Effector CD8-positive, alpha-beta T cell (primary cell): ENCODE data around the gene UBE2L6.
A peak's percentile ranks its signal among the peaks of the same experiment; 100 is the strongest.
"Not testable (repeated sequence)": the region's sequence is repeated elsewhere in the genome, so short reads cannot be mapped to it uniquely, and the experiment has no call there.

Source experiments
- DNase-seq: peaks from one replicate; lab custom pipeline; 2025; lab: John Stamatoyannopoulos, UW

Gene UBE2L6

DNA sequence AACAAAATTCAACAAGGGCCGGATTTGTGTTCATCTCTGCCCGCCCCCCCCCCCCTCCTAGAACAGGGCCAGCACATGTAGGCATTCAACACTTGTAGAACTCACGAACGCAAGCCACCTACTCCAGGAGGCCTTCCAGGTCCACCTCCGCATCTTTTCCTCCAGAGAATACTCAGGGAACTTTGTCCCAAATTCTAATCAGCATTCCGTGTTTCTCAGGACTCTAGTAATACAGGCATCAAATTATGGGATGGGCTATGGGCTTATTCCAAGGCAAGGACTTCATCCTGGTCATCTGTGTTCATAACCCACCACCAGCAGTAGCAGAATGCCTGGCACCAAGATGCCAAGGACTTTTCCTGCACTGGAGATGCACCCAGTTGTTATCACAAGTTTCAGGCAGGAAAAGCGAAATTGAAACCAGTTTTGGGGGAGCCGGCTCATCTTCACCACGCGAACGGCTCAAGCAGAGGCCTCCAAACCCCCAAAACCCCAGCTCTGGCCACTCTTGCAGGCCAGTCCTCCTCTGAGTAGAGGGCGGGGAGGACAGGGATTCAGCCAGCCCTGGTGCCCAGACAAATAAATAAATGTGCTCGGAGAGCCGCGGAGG is 462 bp downstream of the UBE2L6 start:
- peak; percentile 21 for DNase-seq

DNA sequence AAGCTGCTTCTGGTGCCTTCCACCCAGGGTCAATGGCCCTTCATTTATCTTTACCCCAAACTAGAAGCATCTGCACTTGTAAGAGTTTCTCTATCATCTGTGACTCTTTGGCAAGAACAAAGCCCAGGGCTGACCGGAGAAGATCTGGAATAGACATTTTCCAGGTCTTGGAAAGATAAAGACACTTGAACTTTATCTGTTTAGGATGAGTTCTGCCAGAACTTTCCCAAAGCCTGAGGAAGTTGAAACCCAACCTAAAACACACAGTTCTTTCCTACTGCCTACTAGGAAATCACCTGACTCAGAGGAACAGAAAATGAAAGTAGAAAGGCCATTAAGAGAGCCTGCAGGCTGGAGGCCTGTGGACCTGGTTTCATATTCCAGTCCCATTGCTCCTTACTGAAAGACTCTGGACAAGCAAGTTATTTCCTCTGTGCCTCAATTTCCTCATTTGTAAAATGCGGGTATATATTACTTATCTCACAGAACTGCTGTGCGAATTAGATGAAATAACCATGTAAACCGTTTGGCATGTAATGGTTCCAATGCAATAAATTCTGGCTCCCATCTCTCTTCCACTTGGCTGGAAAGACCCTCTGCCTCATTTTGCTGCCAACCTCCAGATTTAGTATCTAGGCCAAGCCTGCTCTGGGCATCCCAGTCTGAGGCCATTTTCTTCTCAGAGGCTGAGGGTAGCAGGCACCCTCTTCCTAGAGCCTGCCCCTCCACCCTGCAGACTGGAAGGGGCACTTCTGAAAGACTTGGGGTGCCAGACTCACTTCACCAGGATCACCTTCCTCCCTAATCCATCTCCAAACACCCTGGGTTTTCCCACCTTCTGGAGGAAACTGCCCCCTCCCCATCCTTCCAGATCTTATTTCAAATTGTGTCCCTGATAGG is 1.2 kb downstream of the UBE2L6 start:
- DNase-seq, result peak; percentile 1

DNA sequence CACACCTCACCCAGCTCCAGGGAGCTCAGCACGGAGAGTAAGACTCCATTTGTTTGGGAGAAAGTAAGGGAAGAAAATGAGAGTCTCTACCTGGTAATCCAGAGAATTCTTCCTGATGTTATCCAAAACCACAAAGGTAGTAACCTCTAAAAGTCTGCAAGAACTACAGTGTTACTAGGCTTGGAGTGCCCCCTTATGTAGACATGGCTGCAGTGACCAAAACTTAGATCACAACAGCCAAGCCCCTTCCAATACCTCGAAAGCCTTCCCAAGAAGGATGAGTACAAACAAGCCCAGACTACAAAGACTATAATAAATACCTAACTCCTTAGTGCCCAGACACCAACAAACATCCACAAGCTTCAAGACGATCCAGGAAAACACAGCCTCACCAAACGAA is 4.9 kb downstream of the UBE2L6 start:
- no peak for DNase-seq

DNA sequence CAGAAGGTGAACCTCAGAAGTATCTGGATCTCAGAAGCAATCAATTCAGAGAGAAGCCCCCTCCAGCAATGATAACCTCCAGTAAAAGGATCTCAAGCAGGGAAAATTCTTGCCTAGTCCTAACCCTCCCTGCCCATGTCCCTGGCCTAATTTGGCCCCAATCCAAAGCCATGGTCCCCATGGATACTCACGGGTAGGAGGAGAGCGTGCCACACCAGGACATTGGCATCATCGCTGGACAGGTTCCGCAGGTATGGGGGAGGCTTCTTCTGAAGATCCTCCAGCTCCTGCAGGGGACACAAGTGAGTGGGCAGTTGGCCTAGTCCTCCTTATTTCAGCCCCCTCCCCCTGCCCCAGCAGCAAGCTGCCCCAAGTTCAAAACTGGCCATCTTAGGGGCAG is 7.3 kb downstream of the UBE2L6 start:
- DNase-seq, result no peak

DNA sequence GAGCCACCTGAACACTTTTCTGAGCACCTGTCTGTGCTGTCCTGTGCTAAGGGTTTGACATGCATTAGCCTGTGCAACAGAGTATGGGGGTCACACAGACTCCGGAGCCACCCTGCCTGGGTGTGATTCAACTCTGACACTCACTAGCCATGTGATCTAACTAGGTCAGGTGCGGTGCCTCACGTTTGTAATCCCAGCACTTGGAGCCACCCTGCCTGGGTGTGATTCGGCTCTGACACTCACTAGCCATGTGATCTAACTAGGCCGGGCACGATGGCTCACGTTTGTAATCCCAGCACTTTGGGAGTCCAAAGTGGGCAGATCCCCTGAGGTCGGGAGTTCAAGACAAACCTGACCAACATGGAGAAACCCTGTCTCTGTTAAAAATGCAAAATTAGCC is 11.4 kb downstream of the UBE2L6 start:
- DNase-seq, result no peak

DNA sequence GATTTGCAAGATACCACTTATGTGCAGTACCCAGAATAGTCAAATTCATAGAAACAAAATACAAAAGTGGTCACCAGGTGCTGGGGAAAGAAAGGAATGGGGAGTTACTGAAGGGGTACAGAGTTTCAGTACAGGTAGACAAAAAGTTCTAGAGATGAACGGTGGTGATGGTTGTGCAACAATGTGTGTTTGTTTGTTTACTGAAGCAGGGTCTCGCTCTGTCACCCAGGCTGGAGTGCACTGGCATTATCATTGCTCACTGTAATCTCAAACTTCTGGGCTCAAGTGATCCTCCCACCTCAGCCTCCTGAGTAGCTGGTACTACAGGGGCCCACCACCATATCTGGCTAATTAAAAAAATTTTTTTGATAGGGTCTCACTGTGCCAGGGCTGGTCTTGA is 12.1 kb downstream of the UBE2L6 start:
- DNase-seq, result no peak

DNA sequence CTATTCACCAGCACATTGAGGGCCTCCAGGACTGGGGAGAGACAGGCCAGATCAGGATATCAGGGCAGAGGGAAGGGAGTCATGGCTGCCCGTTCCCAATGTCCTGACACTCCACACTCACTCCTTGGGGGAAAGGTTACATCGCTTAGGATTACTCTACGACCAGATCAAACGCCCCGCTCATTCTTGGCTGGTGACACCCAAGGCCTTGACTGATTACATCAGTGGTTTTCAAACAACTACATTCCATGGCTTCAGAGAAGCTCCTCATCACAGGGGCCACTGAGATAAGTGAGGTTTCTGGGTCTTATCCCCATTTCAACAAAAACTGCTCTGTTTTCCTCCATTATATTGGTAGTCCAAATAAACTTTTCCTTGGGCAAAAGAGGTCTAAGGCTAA is 15.0 kb downstream of the UBE2L6 start:
- no peak for DNase-seq

DNA sequence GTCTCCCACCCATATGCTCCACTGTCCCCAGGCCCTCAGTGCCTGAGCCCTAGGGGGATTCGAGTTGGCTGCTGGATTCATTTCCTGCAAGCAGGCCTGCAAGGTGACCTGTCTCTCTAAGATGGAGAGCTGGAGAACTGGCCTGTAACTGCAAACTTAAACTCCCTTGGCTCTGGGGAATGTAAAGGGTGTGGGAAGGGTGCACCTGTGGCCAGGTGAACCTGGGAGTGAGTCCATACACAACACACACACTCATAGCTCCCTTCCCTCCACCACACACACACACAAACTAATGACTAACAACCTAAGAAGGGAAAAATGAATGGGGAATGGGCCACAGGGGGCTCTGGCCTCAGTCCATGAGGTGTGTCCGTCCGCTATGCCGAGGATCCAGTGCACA is 15.5 kb downstream of the UBE2L6 start:
- DNase-seq, result no peak

DNA sequence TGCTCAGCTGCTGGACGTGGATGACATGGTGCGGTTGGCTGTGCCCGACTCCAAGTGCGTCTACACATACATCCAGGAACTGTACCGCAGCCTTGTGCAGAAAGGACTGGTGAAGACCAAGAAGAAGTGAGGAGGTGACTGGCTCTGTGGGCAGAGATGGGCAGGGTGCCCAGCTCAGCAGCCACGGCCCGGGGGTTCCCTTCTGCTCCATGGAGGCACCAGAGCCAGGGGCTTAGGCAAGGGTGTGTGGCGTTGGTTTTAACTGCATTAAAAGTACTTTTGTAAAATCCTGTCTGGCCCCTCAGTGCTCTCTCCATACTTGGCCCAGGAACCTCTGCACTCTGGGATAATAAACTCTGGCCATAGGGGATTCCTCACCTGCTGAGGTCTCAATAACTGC is 17.5 kb downstream of the UBE2L6 start:
- DNase-seq, result no peak

DNA sequence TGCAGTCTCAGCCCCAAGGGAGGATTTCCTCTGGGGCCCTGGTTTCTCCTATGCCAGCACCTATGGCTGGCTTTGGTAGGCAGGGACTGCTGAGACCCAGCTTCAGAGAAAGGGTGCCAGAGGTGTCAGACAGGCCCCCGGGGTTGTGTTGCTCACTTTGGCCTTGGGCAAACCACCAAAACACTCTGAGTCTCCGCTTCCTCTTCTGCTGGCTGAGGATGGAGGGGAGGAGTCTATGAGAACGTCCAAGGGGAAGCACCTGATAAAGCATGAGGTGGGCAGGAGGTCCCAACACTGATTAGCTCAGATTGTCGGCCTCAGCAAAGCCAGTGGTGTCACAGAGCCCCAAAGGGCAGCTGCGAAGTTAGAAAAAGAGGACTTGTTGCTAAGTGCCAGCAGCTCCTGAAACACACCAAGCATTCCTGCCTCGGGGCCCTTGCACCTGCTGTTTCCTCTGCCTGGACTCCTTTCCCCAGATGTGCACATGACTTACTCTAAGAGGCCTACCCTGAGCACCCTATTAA is 19.6 kb downstream of the UBE2L6 start:
- no peak for DNase-seq

DNA sequence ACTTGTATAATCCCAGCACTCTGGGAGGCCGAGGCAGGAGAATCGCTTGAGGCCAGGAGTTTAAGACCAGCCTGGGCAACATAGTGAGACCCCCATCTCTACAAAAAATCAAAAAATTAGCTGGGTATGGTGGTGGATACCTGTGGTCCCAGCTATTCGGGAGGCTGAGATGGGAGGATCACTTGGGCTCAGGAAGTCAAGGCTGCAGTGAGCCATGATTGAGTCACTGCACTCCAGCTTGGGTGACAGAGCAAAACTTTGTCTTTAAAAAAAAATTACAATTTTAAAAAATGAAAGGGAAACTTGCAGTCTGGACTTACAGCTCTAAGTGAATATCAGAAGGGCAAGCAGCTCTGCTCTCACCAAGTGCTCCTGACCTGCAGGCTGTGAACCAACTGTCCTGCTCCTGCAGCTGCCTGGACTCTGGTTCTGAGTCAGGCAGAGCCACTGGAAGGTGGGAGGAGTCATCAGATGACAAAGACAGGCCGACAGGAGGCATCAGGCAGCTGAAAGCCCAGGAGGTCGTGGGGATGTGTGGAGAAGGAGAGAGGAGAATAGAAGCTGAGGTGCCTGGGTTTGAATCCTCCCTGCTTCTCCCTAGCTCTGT is 20.5 kb downstream of the UBE2L6 start:
- no peak for DNase-seq

DNA sequence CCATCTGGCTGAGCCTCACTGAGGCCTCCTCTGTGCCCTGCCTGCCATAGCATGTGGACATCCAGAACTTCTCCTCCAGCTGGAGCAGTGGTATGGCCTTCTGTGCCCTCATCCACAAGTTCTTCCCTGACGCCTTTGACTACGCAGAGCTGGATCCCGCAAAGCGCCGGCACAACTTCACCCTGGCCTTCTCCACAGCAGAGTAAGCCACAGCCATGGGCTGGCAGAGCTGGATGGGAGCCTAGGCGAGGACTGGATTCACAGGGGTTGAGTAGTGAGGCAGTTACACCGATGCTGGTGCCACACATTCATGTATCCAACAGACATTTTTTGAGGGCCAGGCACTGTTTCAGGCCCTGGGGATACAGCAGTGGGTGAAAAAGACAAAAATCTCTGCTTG is 21.0 kb downstream of the UBE2L6 start:
- DNase-seq, result no peak

DNA sequence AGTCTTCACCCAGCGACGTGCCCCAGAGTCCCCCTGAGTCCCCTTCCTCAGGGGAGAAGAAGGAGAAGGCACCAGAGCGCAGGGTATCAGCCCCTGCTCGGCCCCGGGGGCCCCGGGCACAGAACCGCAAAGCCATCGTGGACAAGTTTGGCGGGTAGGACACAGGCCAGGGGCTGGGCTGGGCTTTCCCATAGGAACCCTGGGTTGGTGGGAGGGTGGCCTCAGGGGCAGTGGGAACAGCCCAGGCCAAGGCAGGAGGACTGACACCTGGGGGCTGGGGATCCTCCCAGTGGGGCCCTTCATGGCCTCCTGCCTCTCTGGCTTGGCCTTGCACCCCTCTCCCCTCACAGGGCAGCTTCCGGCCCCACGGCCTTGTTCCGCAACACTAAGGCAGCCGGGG is 21.6 kb downstream of the UBE2L6 start:
- DNase-seq, result no peak

DNA sequence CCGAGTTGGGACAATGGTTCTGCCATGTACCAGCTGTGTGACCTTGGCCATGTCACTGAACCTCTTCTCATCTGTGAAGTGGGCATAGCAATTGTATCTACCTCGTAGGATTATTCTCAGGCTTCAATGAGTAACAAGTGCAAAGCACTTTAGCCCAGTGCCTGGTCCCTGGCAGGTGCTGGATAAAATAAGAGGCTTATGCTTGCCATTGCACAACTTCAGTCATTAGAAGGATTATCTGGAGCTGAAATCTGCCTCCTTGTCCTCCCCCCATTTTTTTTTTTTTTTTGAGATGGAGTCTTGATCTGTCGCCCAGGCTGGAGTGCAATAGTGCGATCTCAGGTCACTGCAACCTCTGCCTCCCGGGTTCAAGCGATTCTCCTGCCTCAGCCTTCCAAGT is 22.9 kb downstream of the UBE2L6 start:
- DNase-seq, result no peak

DNA sequence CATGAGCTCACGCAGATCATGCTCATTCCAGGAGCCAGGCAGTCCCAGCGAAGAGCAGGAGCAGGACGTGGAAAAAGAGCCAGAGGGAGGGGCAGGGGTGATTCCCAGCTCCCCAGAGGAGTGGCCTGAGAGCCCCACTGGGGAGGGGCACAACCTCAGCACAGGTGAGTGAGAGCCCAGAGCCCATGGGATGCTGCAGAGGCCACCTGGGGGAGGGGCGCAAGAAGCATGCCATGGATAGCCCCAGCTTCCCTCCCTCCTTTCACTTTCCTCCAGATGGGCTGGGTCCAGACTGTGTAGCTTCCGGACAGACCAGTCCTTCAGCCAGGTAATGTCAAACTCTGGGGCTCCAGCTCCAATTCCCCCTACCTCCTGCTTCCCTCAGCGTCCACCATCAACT is 23.9 kb downstream of the UBE2L6 start:
- DNase-seq, result no peak

DNA sequence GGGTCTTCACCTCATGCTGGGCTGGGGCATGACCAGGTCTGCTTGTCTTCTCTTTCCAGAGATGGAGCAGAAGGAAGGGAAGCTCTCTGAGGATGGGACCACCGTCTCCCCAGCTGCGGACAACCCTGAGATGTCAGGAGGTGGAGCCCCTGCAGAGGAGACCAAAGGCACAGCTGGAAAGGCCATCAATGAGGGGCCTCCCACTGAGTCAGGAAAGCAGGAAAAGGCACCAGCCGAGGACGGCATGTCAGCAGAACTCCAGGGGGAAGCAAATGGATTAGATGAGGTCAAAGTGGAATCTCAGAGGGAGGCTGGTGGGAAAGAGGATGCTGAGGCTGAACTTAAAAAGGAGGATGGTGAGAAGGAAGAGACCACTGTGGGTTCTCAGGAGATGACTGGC is 24.9 kb downstream of the UBE2L6 start:
- DNase-seq, result no peak

DNA sequence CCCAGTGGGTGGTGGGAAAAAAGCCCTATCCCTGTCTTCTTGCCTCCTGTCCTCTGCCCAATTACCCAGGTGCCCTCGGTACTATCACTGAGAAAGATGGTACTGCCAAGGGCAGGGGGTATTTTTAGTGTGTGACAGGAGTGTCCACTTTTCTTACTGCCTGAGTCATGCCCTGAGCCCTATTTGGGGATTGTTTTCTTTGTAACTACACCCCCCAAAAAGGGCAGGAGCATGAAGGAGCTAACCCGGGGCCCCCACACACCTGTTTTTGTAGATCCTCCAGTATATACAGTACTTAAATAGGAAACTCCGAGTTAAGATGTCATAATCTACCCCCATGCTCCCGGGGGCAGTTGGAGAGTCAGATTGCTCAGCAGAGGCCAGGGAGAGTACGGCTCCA is 26.3 kb downstream of the UBE2L6 start:
- DNase-seq, result no peak

DNA sequence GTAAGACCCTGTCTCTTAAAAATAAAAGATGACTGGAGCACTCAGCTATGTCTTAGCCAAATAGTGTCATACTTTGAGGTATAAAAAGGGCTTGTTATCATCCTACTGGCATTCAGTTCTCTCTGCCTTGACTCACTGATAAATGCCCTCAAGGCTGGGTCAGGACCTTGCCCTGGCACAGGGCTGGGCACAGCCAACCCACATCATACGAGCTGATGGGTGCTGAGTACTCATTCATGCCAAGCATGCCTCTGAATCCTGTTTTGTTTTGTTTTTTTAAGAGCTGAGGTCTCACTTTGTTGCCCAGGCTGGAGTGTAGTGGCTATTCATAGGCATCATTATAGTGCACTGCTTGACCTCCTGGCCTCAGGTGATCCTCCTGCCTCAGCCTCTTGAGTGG is 28.1 kb downstream of the UBE2L6 start:
- DNase-seq, result no peak

DNA sequence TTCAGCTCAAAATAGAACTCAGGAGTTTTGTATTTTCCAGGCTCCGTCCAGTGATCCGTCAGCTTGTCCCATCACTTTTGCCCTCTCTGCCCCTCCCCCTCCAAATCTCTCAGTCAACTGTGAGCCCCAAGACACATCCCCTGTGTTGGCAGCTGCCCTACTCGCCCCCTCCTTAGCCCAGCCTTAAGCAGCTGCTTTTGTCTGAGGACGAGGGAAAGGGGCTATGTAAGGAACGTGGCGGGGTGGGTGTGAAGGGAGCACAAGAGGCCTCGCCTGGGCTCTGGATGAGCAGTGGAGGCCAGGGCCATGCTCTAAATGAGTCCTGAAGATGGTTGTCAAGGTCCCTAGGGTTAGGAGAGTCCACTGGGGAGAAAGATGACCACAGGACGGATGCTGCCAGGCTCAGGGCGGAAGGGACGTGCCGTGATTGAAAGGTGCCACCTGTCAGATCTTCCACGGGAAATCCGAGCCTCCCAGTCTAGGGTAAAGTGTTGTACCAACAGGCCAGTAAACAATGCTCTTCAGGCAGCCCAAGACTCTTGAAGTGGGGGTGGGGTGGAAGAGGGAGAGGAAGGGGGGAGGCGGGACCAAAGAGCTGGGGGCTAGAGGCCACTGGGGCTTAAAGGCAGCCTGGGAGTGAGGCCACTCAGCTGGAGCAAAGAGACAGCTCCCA is 30.4 kb downstream of the UBE2L6 start, which contains the start of gene SMTNL1:
TSS of gene SMTNL1 (plus strand) at position 649 of the 673 bp plus-strand sequence. CDS start 5,048 bp downstream, outside the sequence.
- DNase-seq, result no peak

DNA sequence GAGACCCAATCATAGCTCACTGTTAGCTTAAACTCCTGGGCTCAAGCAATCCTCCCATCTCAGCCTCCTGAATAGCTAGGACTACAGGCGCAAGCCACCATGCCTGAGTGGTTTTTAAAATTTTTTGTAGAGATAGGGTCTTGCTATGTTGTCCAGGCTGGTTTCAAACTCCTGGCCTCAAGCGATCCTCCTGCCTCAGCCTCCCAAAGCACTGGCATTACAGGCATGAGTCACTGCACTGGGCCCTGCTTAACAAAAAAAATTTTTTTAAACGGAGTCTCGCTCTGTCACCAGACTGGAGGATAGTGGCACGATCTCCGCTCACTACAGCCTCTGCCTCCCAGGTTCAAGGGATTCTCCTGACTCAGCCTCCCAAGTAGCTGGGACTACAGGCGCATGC is 33.0 kb downstream of the UBE2L6 start:
- DNase-seq, result not testable (repeated sequence)

DNA sequence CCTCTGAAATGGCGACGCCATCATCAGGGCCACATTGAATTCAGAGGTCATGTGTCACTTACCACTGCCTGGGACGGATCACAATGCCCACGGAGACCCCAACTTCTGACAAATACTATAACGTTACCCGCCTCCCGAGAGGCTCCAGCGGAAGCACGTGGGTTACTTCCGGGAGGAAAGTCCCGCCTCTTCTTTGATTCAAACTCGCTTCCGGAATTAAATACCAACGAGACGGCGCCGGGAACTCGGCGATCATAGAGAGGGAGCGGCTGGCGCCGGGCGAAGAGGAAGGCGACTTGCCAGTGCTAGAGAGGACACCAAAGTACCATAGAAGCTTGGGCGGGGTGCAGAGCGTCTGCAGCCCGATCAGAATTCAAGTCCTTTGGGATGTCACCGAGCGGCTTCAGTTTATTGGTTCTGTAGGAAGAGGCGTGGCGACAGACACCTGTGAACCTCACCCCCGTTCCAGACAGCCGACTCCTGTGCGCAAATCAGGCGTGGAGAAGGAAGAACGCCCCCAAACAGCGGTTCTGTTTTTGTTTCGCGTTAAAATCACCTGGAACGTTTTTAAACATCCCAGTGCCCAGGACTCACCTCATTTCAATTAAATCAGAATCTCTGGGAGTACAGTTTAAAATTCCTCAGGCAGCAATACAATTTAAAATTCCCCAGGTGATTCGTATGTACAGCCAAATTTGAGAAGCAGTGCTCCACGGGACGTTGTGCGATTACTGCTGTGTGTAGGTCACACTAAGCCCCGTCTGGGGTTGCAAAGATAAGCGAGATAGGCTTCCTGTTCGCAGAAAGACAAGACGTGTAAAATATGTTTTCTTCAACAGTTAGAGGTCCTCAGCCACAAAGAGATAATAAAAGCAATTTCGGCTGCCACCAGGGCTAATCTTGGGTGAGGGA is 36.6 kb downstream of the UBE2L6 start, which contains the start of gene TIMM10:
TSS of gene TIMM10 (minus strand) at position 159 of the 912 bp plus-strand sequence. CDS start 565 bp downstream, outside the sequence.
- DNase-seq, result peak; percentile 91
